ENCODE measurements around the gene PODNL1. TPM values are rescaled to one million over a fixed set of nuclear protein-coding genes. Genes with fewer than 3 reads are reported as not detected.

Gene PODNL1
- total RNA-seq, 4 donors from 2014 or later: 9.4 to 45.7 (median 20.7) TPM

- H3K27ac ChIP-seq: no peak overlapping the region
- WGBS, 2 donors: 89 to 90% methylated on average over 26 to 39 of the region's 39 CpGs
- no peak overlapping the region for H3K4me3 ChIP-seq
- H3K27me3 ChIP-seq: no peaks in the 10 kb centered on the region
- peaks cover 2 to 99% (median 20%) of the 10 kb centered on the region in 3 donors for H3K36me3 ChIP-seq
- no peak for DNase-seq (ENCODE audit: low spot score in 2 of 2)
- TF ChIP-seq CTCF (IDR thresholded peaks at IDR 0.05) (no peak), EP300 (IDR thresholded peaks at IDR 0.05) (no peak), POLR2A (IDR thresholded peaks at IDR 0.05) (no peak)
- H3K9me3 ChIP-seq: no peaks in the 10 kb centered on the region
- peaks cover 0 to 12% (median 0%) of the 10 kb centered on the region in 4 donors for H3K4me1 ChIP-seq
These were observed 22.9 kb upstream of the PODNL1 start for GRCh38 chr19:13960863-13961784.

- H3K4me3 ChIP-seq: no peak overlapping the region
- no peaks in the 10 kb centered on the region for H3K27me3 ChIP-seq
- no peak overlapping the region for H3K27ac ChIP-seq
- no peaks in the 10 kb centered on the region for H3K9me3 ChIP-seq
- peaks cover 2 to 99% (median 21%) of the 10 kb centered on the region in 3 donors for H3K36me3 ChIP-seq
- TF ChIP-seq POLR2A (IDR thresholded peaks at IDR 0.05): no peak
- no peak for TF ChIP-seq CTCF (IDR thresholded peaks at IDR 0.05)
- TF ChIP-seq EP300 (IDR thresholded peaks at IDR 0.05): no peak
- no peak for DNase-seq (ENCODE audit: low spot score in 2 of 2)
- peaks cover 0 to 12% (median 0%) of the 10 kb centered on the region in 4 donors for H3K4me1 ChIP-seq
- whole genome bisulfite sequencing, 2 donors: 90% methylated on average over 17 to 27 of the region's 27 CpGs
These were observed 22.0 kb upstream of the PODNL1 start for GRCh38 chr19:13959962-13960862.

DNA sequence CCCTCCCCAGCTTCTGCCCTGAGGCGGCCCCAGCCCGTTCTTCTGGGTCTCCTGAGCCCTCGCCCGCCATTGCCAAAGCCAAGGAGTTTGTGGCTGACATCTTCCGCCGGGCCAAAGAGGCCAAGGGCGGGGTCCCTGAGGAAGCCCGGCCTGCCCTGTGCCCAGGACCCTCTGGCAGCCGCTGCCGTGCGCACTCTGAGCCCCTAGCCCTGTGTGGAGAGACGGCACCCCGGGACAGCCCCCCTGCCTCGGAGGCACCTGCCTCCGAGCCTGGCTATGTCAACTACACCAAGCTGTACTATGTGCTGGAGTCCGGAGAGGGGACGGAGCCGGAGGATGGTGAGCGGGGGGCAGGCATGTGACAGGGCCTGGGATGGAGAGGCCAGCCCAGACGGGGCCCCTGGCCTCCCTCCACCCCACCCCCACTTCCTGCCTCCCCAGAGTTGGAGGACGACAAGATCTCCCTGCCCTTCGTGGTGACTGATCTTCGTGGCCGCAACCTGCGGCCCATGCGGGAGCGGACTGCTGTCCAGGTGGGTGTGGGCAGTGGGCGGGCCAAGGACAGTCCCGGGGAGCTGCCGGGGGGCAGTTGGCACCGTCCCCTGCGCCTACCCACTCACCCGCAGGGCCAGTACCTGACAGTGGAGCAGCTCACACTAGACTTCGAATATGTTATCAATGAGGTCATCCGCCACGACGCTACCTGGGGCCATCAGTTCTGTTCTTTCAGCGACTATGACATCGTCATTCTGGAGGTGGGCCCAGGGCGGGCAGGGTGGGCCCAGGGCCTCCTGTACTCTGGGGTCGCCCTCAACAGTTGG lies 21.1 kb upstream of the PODNL1 start:
- 85 to 88% methylated on average over 21 to 31 of the region's 41 CpGs for WGBS, 2 donors
- Histone ChIP-seq H3K4me3 (no peak overlapping the region), H3K4me1 (peaks cover 0 to 13% (median 0%) of the 10 kb centered on the region in 4 donors), H3K27ac (no peak overlapping the region), H3K27me3 (no peaks in the 10 kb centered on the region), H3K9me3 (no peaks in the 10 kb centered on the region), H3K36me3 (peaks cover 2 to 99% (median 21%) of the 10 kb centered on the region in 3 donors)
- TF ChIP-seq CTCF (IDR thresholded peaks at IDR 0.05) (no peak), POLR2A (IDR thresholded peaks at IDR 0.05) (no peak), EP300 (IDR thresholded peaks at IDR 0.05) (no peak)
- no peak for DNase-seq (ENCODE audit: low spot score in 2 of 2)

DNA sequence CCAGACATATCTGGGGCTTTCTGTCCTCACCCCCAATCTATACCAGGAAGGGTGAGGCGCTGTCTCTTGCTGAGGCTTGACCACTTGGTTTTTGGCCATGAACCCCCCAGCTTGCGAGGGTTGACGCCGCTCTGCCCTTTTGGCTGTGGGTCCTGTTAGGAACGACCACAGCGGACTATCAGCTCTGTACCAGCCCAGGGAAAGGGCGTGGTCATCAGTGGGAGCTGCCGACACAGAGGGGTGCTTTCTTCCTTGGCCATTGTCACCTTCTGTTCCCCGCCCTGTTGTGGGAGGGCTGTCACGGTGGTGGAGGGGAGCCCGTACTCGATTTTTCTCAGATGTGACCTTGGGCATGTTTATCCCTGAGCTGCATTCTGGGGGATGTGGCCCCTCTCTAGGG lies 19.8 kb upstream of the PODNL1 start:
- TF ChIP-seq EP300 (IDR thresholded peaks at IDR 0.05): no peak
- TF ChIP-seq POLR2A (IDR thresholded peaks at IDR 0.05): no peak
- no peak for TF ChIP-seq CTCF (IDR thresholded peaks at IDR 0.05)
- Histone ChIP-seq H3K9me3 (no peaks in the 10 kb centered on the region), H3K4me1 (peaks cover 0 to 27% (median 10%) of the 10 kb centered on the region in 4 donors), H3K4me3 (no peak overlapping the region), H3K27ac (no peak overlapping the region), H3K27me3 (no peaks in the 10 kb centered on the region), H3K36me3 (peaks cover 2 to 91% (median 15%) of the 10 kb centered on the region in 3 donors)
- DNase-seq (ENCODE audit: low spot score in 2 of 2): no peak
- 74 to 83% methylated on average over 11 to 12 of the region's 12 CpGs for WGBS, 2 donors
